IMR-90 (cell line): ENCODE measurements around the gene DDOST. TPM values are rescaled to one million over a fixed set of nuclear protein-coding genes. Genes with fewer than 3 reads are reported as not detected.

Experiments
- ATAC-seq: fragments of 200-7000 bp; cut with Tn5 transposase; 2 replicates; pipeline ENCODE4 v1.9.1; 2020; ENCODE audit warnings: low read depth, mild to moderate bottlenecking, moderate library complexity
- BruUV-seq: library from RNA; stranded (reverse); fragments of 400-500 nt; replicated peaks from 2 replicates; lab custom pipeline; 2021; lab: Mats Ljungman, UMichigan
- CTCF ChIA-PET: fragments of 300-600 bp; formaldehyde crosslinking; extraction: SDS; loops from one replicate; lab custom pipeline; 2021; ENCODE audit warnings: antibody characterized with exemption; lab: Yijun Ruan, JAX
- POLR2A ChIA-PET: fragments of 300-600 bp; sonication (Branson Sonifier 250); formaldehyde crosslinking; loops from one replicate; lab custom pipeline; 2022; ENCODE audit warnings: antibody characterized with exemption; ENCODE audit not compliant: unreplicated experiment; lab: Charles Lee
- DNase-seq: peaks from one replicate; pipeline ENCODE4 v3.0.0; 2013
- H2AFZ ChIP-seq: replicated peaks from 2 replicates; pipeline ENCODE3; 2013; ENCODE audit warnings: low read length, mild to moderate bottlenecking; ENCODE audit not compliant: poor library complexity
- H2AK5ac ChIP-seq: 2 replicates; pipeline ENCODE4 v1.6.1; 2013; ENCODE audit warnings: low read depth, low read length, inconsistent platforms
- H2AK9ac ChIP-seq: replicated peaks from 2 replicates; pipeline ENCODE3; 2013; ENCODE audit warnings: mild to moderate bottlenecking, low read depth, low read length, moderate library complexity; ENCODE audit not compliant: poor library complexity
- H2BK120ac ChIP-seq: 2 replicates; pipeline ENCODE4 v1.6.1; 2013; ENCODE audit warnings: low read depth, low read length, inconsistent platforms
- H2BK15ac ChIP-seq: 3 replicates; pipeline ENCODE4 v1.6.1; 2013; ENCODE audit warnings: low read depth, low read length, inconsistent platforms
- H2BK20ac ChIP-seq: 2 replicates; pipeline ENCODE4 v1.6.1; 2013; ENCODE audit warnings: low read depth, mild to moderate bottlenecking, inconsistent platforms, low read length, moderate library complexity
- H2BK5ac ChIP-seq: 2 replicates; pipeline ENCODE4 v1.6.1; 2013; ENCODE audit warnings: mild to moderate bottlenecking, low read depth, low read length, inconsistent platforms; ENCODE audit not compliant: poor library complexity, severe bottlenecking
- H3K14ac ChIP-seq: replicated peaks from 2 replicates; pipeline ENCODE4 v1.6.1; 2013; ENCODE audit warnings: low read depth, low read length, inconsistent platforms
- H3K18ac ChIP-seq: 2 replicates; pipeline ENCODE4 v1.6.1; 2013; ENCODE audit warnings: low read depth, low read length, control low read depth
- H3K23ac ChIP-seq: 2 replicates; pipeline ENCODE4 v1.6.1; 2013; ENCODE audit warnings: low read depth, low read length, inconsistent platforms
- H3K27ac ChIP-seq: 2 replicates; pipeline ENCODE4 v1.5.1; 2013; ENCODE audit warnings: mild to moderate bottlenecking, control low read depth, low read length; ENCODE audit not compliant: insufficient read depth
- H3K27me3 ChIP-seq: 2 replicates; pipeline ENCODE4 v1.6.1; 2013; ENCODE audit warnings: low read length; ENCODE audit not compliant: control insufficient read depth, insufficient read depth
- H3K36me3 ChIP-seq: 2 replicates; pipeline ENCODE4 v1.6.1; 2013; ENCODE audit warnings: low read length, mixed read lengths; ENCODE audit not compliant: control insufficient read depth, insufficient read depth
- H3K4ac ChIP-seq: 2 replicates; pipeline ENCODE4 v1.6.1; 2013; ENCODE audit warnings: low read depth, low read length, inconsistent platforms
- H3K4me1 ChIP-seq: 2 replicates; pipeline ENCODE4 v1.6.1; 2013; ENCODE audit warnings: low read length, mixed read lengths; ENCODE audit not compliant: control insufficient read depth, insufficient read depth
- H3K4me2 ChIP-seq: 2 replicates; pipeline ENCODE4 v1.6.1; 2013; ENCODE audit warnings: low read depth, mild to moderate bottlenecking, control low read depth, low read length, moderate library complexity
- H3K4me3 ChIP-seq: 2 replicates; pipeline ENCODE4 v1.5.1; 2013; ENCODE audit warnings: low read depth, mild to moderate bottlenecking, control low read depth, low read length, moderate library complexity; ENCODE audit not compliant: insufficient read depth
- H3K56ac ChIP-seq: 2 replicates; pipeline ENCODE4 v1.6.1; 2013; ENCODE audit warnings: low read length, inconsistent platforms; ENCODE audit not compliant: insufficient read depth; ENCODE audit errors: extremely low read depth
- H3K79me1 ChIP-seq, 2 experiments: 2 replicates each; pipeline ENCODE4 v1.6.1; 2013; ENCODE audit warnings: low read length in 2 of 2, inconsistent platforms in 1 of 2, low read depth in 1 of 2
- H3K9ac ChIP-seq: 2 replicates; pipeline ENCODE4 v1.6.1; 2013; ENCODE audit warnings: low read depth, low read length, control low read depth
- H3K9me1 ChIP-seq: 2 replicates; pipeline ENCODE4 v1.6.1; 2013; ENCODE audit warnings: low read length, inconsistent platforms; ENCODE audit not compliant: insufficient read depth
- H3K9me3 ChIP-seq: 2 replicates; pipeline ENCODE4 v1.6.1; 2013; ENCODE audit warnings: low read length; ENCODE audit not compliant: control insufficient read depth, insufficient read depth
- H4K20me1 ChIP-seq: 2 replicates; pipeline ENCODE4 v1.6.1; 2013; ENCODE audit warnings: low read length, inconsistent platforms; ENCODE audit not compliant: insufficient read depth
- H4K5ac ChIP-seq: 2 replicates; pipeline ENCODE4 v1.6.1; 2013; ENCODE audit warnings: mild to moderate bottlenecking, low read depth, low read length, control low read depth
- H4K8ac ChIP-seq, 2 experiments: 2 replicates each; pipeline ENCODE4 v1.6.1; 2013; ENCODE audit warnings: low read depth in 2 of 2, low read length in 2 of 2, control low read depth in 1 of 2, inconsistent platforms in 1 of 2
- H4K91ac ChIP-seq: 2 replicates; pipeline ENCODE4 v1.6.1; 2013; ENCODE audit warnings: low read depth, low read length, inconsistent platforms; ENCODE audit not compliant: insufficient read depth
- BHLHE40 ChIP-seq: fragments of 150-350 bp; IDR thresholded peaks from 2 replicates; pipeline ENCODE4 v1.6.1; 2016; ENCODE audit warnings: mild to moderate bottlenecking, low read depth, low read length
- CEBPB ChIP-seq: IDR thresholded peaks from 2 replicates; pipeline ENCODE4 v1.6.1; 2012; ENCODE audit warnings: low read depth, low read length, improper control_type of control experiment
- CHD1 ChIP-seq: IDR thresholded peaks from 2 replicates; pipeline ENCODE4 v1.6.1; 2012; ENCODE audit warnings: low read depth, low read length, improper control_type of control experiment
- CTCF ChIP-seq: conservative IDR thresholded peaks from 2 replicates; pipeline ENCODE4 v1.5.1; 2012; ENCODE audit warnings: mild to moderate bottlenecking, low read depth, low read length, improper control_type of control experiment
- FOS ChIP-seq: fragments of 150-350 bp; IDR thresholded peaks from 2 replicates; pipeline ENCODE4 v1.6.1; 2016; ENCODE audit warnings: low read depth, low read length
- MAFK ChIP-seq: IDR thresholded peaks from 2 replicates; pipeline ENCODE4 v1.6.1; 2012; ENCODE audit warnings: low read depth, low read length, improper control_type of control experiment
- MAZ ChIP-seq: IDR thresholded peaks from 2 replicates; pipeline ENCODE4 v1.6.1; 2012; ENCODE audit warnings: low read depth, mild to moderate bottlenecking, low read length, improper control_type of control experiment, moderate library complexity, borderline replicate concordance
- RCOR1 ChIP-seq: IDR thresholded peaks from 2 replicates; pipeline ENCODE4 v1.6.1; 2012; ENCODE audit warnings: mild to moderate bottlenecking, low read length, improper control_type of control experiment; ENCODE audit not compliant: insufficient replicate concordance
- RFX5 ChIP-seq: IDR thresholded peaks from 2 replicates; pipeline ENCODE4 v1.8.0; 2012; ENCODE audit warnings: low read depth, mild to moderate bottlenecking, low read length, moderate library complexity
- SMC3 ChIP-seq: fragments of 150-350 bp; IDR thresholded peaks from 2 replicates; pipeline ENCODE4 v1.6.1; 2016; ENCODE audit warnings: low read depth, mild to moderate bottlenecking, antibody characterized with exemption, low read length, moderate library complexity
- USF2 ChIP-seq: fragments of 150-350 bp; IDR thresholded peaks from 2 replicates; pipeline ENCODE4 v1.6.1; 2017; ENCODE audit warnings: mild to moderate bottlenecking, antibody characterized with exemption, low read length, low read depth
- WGBS, 2 experiments: methylation state at CpG; one replicate each; pipeline versions ENCODE4 v1.1.5 to v1.1.7; 2013; ENCODE audit warnings: missing lambda C conversion rate in 2 of 2; ENCODE audit not compliant: insufficient read length in 1 of 2; ENCODE audit errors: extremely low coverage in 2 of 2; 5-methylcytosine and 5-hydroxymethylcytosine counted together
- dilution Hi-C: fragments of 300-500 bp; cut with HindIII; formaldehyde crosslinking; loops from one replicate; pipeline ENCODE4 v1.14.3; 2018; ENCODE audit warnings: low sequenced_read_pairs; ENCODE audit not compliant: unreplicated experiment
- in situ Hi-C: fragments of 300-500 bp; cut with MboI; formaldehyde crosslinking; loops from 3 replicates; pipeline ENCODE4 v1.14.3; 2019; ENCODE audit warnings: low sequenced_read_pairs, inconsistent platforms, mixed read lengths
- intact Hi-C: fragments of 100-400 bp; cut with micrococcal nuclease; formaldehyde crosslinking; loops from 2 replicates; pipeline ENCODE4 v1.10.0; 2022
- polyA plus RNA-seq, 3 experiments: library from polyadenylated mRNA; depleted of rRNA; stranded (reverse); fragments of >200 nt; gene quantifications; 2 replicates each; pipeline ENCODE4 v1.2.3, GENCODE V29; 2012; ENCODE audit warnings: low replicate concordance in 1 of 3
- total RNA-seq: library from RNA; depleted of rRNA; stranded (reverse); fragments of >200 nt; gene quantifications from 2 replicates; pipeline ENCODE4 v1.2.3, GENCODE V29; 2012
- TF ChIP-seq, protein P1 (sequence below): fragments of 150-350 bp; IDR thresholded peaks from 2 replicates; pipeline ENCODE4 v1.6.1; 2016; ENCODE audit warnings: low read depth, mild to moderate bottlenecking, low read length, moderate library complexity, borderline replicate concordance

DDOST gene
- total and polyA plus RNA-seq, 2 of the 4 experiments (the other 2 are of a cell fraction) = 179 to 477 TPM

GRCh38 chr1:20609541-20609940, 51.6 kb downstream of the DDOST start:
- no TSS peak for BruUV-seq
- H4K20me1 ChIP-seq = no peaks in the 10 kb centered on the region
- no peak overlapping the region for H2BK15ac ChIP-seq
- no peak overlapping the region for H4K5ac ChIP-seq
- no peak overlapping the region for H2AFZ ChIP-seq
- no peaks in the 10 kb centered on the region for H3K9me3 ChIP-seq
- no peak overlapping the region for H4K8ac ChIP-seq
- no peak overlapping the region for H3K56ac ChIP-seq
- peaks cover 13% of the 10 kb centered on the region for H3K4me1 ChIP-seq
- H3K36me3 ChIP-seq = no peaks in the 10 kb centered on the region
- ATAC-seq = no peak
- intact Hi-C loops = no loop called here
- no peak for DNase-seq
- no peak overlapping the region for H3K23ac ChIP-seq
- H2BK5ac ChIP-seq = no peak overlapping the region
- no peak overlapping the region for H2BK120ac ChIP-seq
- no peak overlapping the region for H4K91ac ChIP-seq
- H3K27me3 ChIP-seq = no peaks in the 10 kb centered on the region
- no peak overlapping the region for H3K27ac ChIP-seq
- no CpG with 5 or more reads among the region's 6 CpGs for WGBS, 2 experiments
- in situ Hi-C loops = no loop called here
- no peak for TF ChIP-seq RFX5
- TF ChIP-seq CEBPB = no peak
- no peak for TF ChIP-seq CHD1
- TF ChIP-seq BHLHE40 = no peak
- TF ChIP-seq RCOR1 = no peak
- no peak for TF ChIP-seq SMC3
- TF ChIP-seq CTCF = no peak
- no peak for TF ChIP-seq USF2
- TF ChIP-seq MAZ = no peak
- TF ChIP-seq MAFK = no peak
- no peak for TF ChIP-seq FOS
- TF ChIP-seq, protein P1, sequence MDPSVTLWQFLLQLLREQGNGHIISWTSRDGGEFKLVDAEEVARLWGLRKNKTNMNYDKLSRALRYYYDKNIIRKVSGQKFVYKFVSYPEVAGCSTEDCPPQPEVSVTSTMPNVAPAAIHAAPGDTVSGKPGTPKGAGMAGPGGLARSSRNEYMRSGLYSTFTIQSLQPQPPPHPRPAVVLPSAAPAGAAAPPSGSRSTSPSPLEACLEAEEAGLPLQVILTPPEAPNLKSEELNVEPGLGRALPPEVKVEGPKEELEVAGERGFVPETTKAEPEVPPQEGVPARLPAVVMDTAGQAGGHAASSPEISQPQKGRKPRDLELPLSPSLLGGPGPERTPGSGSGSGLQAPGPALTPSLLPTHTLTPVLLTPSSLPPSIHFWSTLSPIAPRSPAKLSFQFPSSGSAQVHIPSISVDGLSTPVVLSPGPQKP = no peak
- no peak overlapping the region for H3K14ac ChIP-seq
- H3K18ac ChIP-seq = no peak overlapping the region
- dilution Hi-C loops = no loop called here
- CTCF ChIA-PET = no interaction called here
- H2BK20ac ChIP-seq = no peak overlapping the region
- H3K4me3 ChIP-seq = no peak overlapping the region
- peaks cover 14% of the 10 kb centered on the region for H3K9me1 ChIP-seq
- no peak overlapping the region for H3K4me2 ChIP-seq
- no peaks in the 10 kb centered on the region for H3K79me1 ChIP-seq
- H3K4ac ChIP-seq = no peak overlapping the region
- H3K9ac ChIP-seq = no peak overlapping the region
- POLR2A ChIA-PET = no interaction called here
- no peak overlapping the region for H2AK9ac ChIP-seq
- no peak overlapping the region for H2AK5ac ChIP-seq
